ENCODE data around the gene BMPR2.
"Not testable (repeated sequence)": the region's sequence is repeated elsewhere in the genome, so short reads cannot be mapped to it uniquely, and the experiment has no call there.

Gene BMPR2

GRCh38 chr2:202434472-202434871 is 58.3 kb downstream of the BMPR2 start:
- no peak for TF ChIP-seq CTCF (IDR thresholded peaks at IDR 0.05; ENCODE audit: extremely low read depth, missing control alignments)
- DNase-seq (ENCODE audit: low spot score), result no peak

- DNase-seq (ENCODE audit: low spot score), result no peak
- TF ChIP-seq CTCF (IDR thresholded peaks at IDR 0.05; ENCODE audit: extremely low read depth, missing control alignments), result no peak
Measured at GRCh38 chr2:202436626-202437025, 60.5 kb downstream of the BMPR2 start.

GRCh38 chr2:202440117-202440516 is 64.0 kb downstream of the BMPR2 start:
- not testable (repeated sequence) for DNase-seq (ENCODE audit: low spot score)

- no peak for TF ChIP-seq CTCF (IDR thresholded peaks at IDR 0.05; ENCODE audit: extremely low read depth, missing control alignments)
- no peak for DNase-seq (ENCODE audit: low spot score)
Measured at GRCh38 chr2:202442882-202443281, 66.8 kb downstream of the BMPR2 start.

GRCh38 chr2:202444000-202444399 is 67.9 kb downstream of the BMPR2 start:
- TF ChIP-seq CTCF (IDR thresholded peaks at IDR 0.05; ENCODE audit: extremely low read depth, missing control alignments), result no peak
- no peak for DNase-seq (ENCODE audit: low spot score)

- no peak for TF ChIP-seq CTCF (IDR thresholded peaks at IDR 0.05; ENCODE audit: extremely low read depth, missing control alignments)
- no peak for DNase-seq (ENCODE audit: low spot score)
Measured at GRCh38 chr2:202449344-202449743, 73.2 kb downstream of the BMPR2 start.

GRCh38 chr2:202450785-202451184 is 74.7 kb downstream of the BMPR2 start:
- no peak for TF ChIP-seq CTCF (IDR thresholded peaks at IDR 0.05; ENCODE audit: extremely low read depth, missing control alignments)
- no peak for DNase-seq (ENCODE audit: low spot score)

GRCh38 chr2:202452744-202453143 is 76.6 kb downstream of the BMPR2 start:
- TF ChIP-seq CTCF (IDR thresholded peaks at IDR 0.05; ENCODE audit: extremely low read depth, missing control alignments), result no peak

More at GRCh38 chr2:202452744-202453143, 76.6 kb downstream of the BMPR2 start:
- no peak for DNase-seq (ENCODE audit: low spot score)

All from GM20000 (cell line).